Keratinocyte (primary cell): ENCODE measurements around the gene SRPK2. TPM values are rescaled to one million over a fixed set of nuclear protein-coding genes. Genes with fewer than 3 reads are reported as not detected.

Experiments
- DNase-seq: peaks from one replicate; pipeline ENCODE4 v3.0.0-alpha.2; 2011; ENCODE audit warnings: low read depth, missing footprints, low spot score
- FAIRE-seq: peaks from 2 replicates; lab custom pipeline; 2011; peaks lifted over from hg19 to GRCh38; lab: Jason Lieb, UNC
- H2AFZ ChIP-seq: 2 replicates; pipeline ENCODE4 v1.6.0; 2012; ENCODE audit warnings: low read length, control low read depth, inconsistent platforms; ENCODE audit not compliant: control insufficient read depth
- H3K27ac ChIP-seq: 2 replicates; pipeline ENCODE4 v1.5.1; 2011; ENCODE audit warnings: low read length; ENCODE audit not compliant: control insufficient read depth, insufficient read depth
- H3K27me3 ChIP-seq: 3 replicates; pipeline ENCODE4 v1.6.0; 2011; ENCODE audit warnings: low read length; ENCODE audit not compliant: control insufficient read depth, insufficient read depth; ENCODE audit errors: extremely low read depth
- H3K36me3 ChIP-seq, 2 experiments: 2 replicates in 1 of 2; 3 replicates in 1 of 2; pipeline ENCODE4 v1.5.1; 2011; ENCODE audit warnings: low read length in 2 of 2, mild to moderate bottlenecking in 1 of 2; ENCODE audit not compliant: control insufficient read depth in 2 of 2, insufficient read depth in 2 of 2; ENCODE audit errors: extremely low read depth in 1 of 2
- H3K4me1 ChIP-seq: 3 replicates; pipeline ENCODE4 v1.5.1; 2011; ENCODE audit warnings: low read length; ENCODE audit not compliant: control insufficient read depth, insufficient read depth; ENCODE audit errors: extremely low read depth
- H3K4me2 ChIP-seq: 3 replicates; pipeline ENCODE4 v1.6.0; 2011; ENCODE audit warnings: low read depth, low read length; ENCODE audit not compliant: control insufficient read depth, insufficient read depth; ENCODE audit errors: extremely low read depth
- H3K4me3 ChIP-seq, 3 experiments: fragments of 200-600 bp in 1 of 3; sonication (generic) in 1 of 3; 2 replicates in 2 of 3; 3 replicates in 1 of 3; pipeline ENCODE4 v1.5.1; 2011 to 2016; ENCODE audit warnings: low read length in 3 of 3, mild to moderate bottlenecking in 3 of 3, control low read depth in 2 of 3, inconsistent platforms in 1 of 3, low read depth in 1 of 3, mixed read lengths in 1 of 3, mixed run types in 1 of 3, moderate library complexity in 1 of 3; ENCODE audit not compliant: control insufficient read depth in 2 of 3, insufficient read depth in 2 of 3; ENCODE audit errors: extremely low read depth in 1 of 3
- H3K79me2 ChIP-seq: 2 replicates; pipeline ENCODE4 v1.6.0; 2012; ENCODE audit warnings: low read length; ENCODE audit not compliant: control insufficient read depth, insufficient read depth
- H3K9ac ChIP-seq: 3 replicates; pipeline ENCODE4 v1.6.0; 2011; ENCODE audit warnings: low read length; ENCODE audit not compliant: control insufficient read depth, insufficient read depth; ENCODE audit errors: extremely low read depth
- H3K9me1 ChIP-seq: 3 replicates; pipeline ENCODE4 v1.6.0; 2011; ENCODE audit warnings: low read length; ENCODE audit not compliant: control insufficient read depth, insufficient read depth; ENCODE audit errors: extremely low read depth
- H3K9me3 ChIP-seq: 2 replicates; pipeline ENCODE4 v1.5.1; 2012; ENCODE audit warnings: low read depth, low read length; ENCODE audit not compliant: control insufficient read depth
- H4K20me1 ChIP-seq: 3 replicates; pipeline ENCODE4 v1.6.0; 2011; ENCODE audit warnings: low read length; ENCODE audit not compliant: control insufficient read depth, insufficient read depth; ENCODE audit errors: extremely low read depth
- EZH2 ChIP-seq: IDR thresholded peaks from one replicate; pipeline ENCODE4 v1.6.1; 2012; ENCODE audit warnings: inconsistent platforms, mild to moderate bottlenecking, low read length, moderate library complexity
- dilution Hi-C: fragments of 300-500 bp; cut with MboI; formaldehyde crosslinking; loops from one replicate; pipeline ENCODE4 v1.7.0; 2020; ENCODE audit warnings: low sequenced_read_pairs; ENCODE audit not compliant: extremely low pct_ligation_motif_present
- polyA plus RNA-seq, 5 experiments: library from polyadenylated mRNA; depleted of rRNA in 3 of 5; stranded (reverse) in 3 of 5; stranded (forward) in 1 of 5; unstranded in 1 of 5; fragments of >200 nt; gene quantifications; 1 replicate in 1 of 5; 2 replicates in 3 of 5; 3 replicates in 1 of 5; pipeline versions ENCODE4 v1.2.1 to v1.2.3, GENCODE V29; 2011 to 2012; ENCODE audit warnings: missing spikeins in 2 of 5, low read depth in 1 of 5, low replicate concordance in 1 of 5
- TF ChIP-seq, protein P1 (sequence below), 3 experiments: IDR thresholded peaks in 1 of 3; conservative IDR thresholded peaks in 1 of 3; optimal IDR thresholded peaks in 1 of 3; 2 replicates in 2 of 3; 3 replicates in 1 of 3; pipeline versions ENCODE3 to v1.5.1; 2011; ENCODE audit warnings: low read length in 3 of 3, mild to moderate bottlenecking in 3 of 3, moderate library complexity in 2 of 3, control low read depth in 1 of 3, inconsistent platforms in 1 of 3; ENCODE audit not compliant: insufficient read depth in 2 of 3; ENCODE audit errors: extremely low read depth in 1 of 3

The SRPK2 gene
- polyA plus RNA-seq, 1 donor (not counting 4 experiments of a cell fraction or from before 2014, with no cell fraction given): 40.2 TPM

DNA sequence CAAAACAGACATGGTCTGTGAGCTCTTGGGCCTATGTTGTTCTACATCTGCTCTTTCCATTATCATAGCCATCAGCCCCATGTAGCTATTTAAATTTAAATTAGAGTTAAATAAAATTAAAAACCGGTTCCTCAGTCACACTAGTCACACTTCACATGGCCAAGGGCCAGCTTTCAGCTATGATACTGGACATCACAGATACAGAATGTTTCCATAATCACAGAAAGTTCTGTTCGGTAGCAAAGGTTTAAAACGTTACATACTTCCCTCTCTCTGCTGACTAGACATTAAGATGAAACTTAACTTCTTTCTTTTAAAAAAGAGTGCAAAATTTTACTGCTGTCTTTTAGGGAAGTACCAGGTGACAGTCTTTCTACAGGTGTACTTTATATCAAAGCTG is 43.0 kb downstream of the SRPK2 start:
- Histone ChIP-seq H4K20me1 (no peaks in the 10 kb centered on the region), H3K79me2 (peaks cover 75% of the 10 kb centered on the region), H3K4me3 (no peak overlapping the region), H3K4me2 (no peak overlapping the region), H3K27me3 (no peaks in the 10 kb centered on the region), H3K9ac (no peak overlapping the region), H3K27ac (no peak overlapping the region), H3K4me1 (no peaks in the 10 kb centered on the region), H3K9me1 (no peaks in the 10 kb centered on the region), H3K9me3 (no peaks in the 10 kb centered on the region), H3K36me3 (no peaks in the 10 kb centered on the region), H2AFZ (no peak overlapping the region)
- no peak for DNase-seq
- dilution Hi-C loops: no loop called here
- TF ChIP-seq, protein P1, sequence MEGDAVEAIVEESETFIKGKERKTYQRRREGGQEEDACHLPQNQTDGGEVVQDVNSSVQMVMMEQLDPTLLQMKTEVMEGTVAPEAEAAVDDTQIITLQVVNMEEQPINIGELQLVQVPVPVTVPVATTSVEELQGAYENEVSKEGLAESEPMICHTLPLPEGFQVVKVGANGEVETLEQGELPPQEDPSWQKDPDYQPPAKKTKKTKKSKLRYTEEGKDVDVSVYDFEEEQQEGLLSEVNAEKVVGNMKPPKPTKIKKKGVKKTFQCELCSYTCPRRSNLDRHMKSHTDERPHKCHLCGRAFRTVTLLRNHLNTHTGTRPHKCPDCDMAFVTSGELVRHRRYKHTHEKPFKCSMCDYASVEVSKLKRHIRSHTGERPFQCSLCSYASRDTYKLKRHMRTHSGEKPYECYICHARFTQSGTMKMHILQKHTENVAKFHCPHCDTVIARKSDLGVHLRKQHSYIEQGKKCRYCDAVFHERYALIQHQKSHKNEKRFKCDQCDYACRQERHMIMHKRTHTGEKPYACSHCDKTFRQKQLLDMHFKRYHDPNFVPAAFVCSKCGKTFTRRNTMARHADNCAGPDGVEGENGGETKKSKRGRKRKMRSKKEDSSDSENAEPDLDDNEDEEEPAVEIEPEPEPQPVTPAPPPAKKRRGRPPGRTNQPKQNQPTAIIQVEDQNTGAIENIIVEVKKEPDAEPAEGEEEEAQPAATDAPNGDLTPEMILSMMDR (optimal IDR thresholded peaks at IDR 0.05 in 1 of 3, IDR thresholded peaks at IDR 0.05 in 1 of 3, conservative IDR thresholded peaks at IDR 0.05 in 1 of 3; ENCODE audit: extremely low read depth in 1 of 3, insufficient read depth in 2 of 3, low read length in 3 of 3): no peak
- TF ChIP-seq EZH2: no peak
- no peak for FAIRE-seq

DNA sequence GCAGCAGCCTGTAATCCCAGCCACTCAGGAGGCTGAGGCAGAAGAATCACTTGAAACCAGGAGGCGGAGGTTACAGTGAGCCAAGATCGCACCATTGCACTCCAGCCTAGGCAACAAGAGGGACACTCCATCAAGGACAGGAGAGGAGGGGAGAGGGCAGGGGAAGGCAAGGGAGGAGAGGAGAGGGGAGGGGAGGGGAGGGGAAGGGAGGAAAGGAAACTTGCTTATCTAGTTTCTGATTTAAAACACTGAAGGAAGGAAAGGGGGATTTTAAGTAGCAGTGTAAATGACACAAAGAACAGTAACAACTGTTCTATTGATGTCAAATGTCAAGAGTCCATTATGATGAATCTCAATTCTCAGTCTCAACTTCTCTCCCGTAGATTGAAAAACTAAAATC is 43.7 kb downstream of the SRPK2 start:
- H3K9ac ChIP-seq: no peak overlapping the region
- DNase-seq (no peak), FAIRE-seq (no peak)
- peaks cover 73% of the 10 kb centered on the region for H3K79me2 ChIP-seq
- H3K9me1 ChIP-seq: no peaks in the 10 kb centered on the region
- no peak overlapping the region for H3K4me3 ChIP-seq
- H3K27ac ChIP-seq: no peak overlapping the region
- TF ChIP-seq EZH2: no peak
- TF ChIP-seq, protein P1 (optimal IDR thresholded peaks at IDR 0.05 in 1 of 3, IDR thresholded peaks at IDR 0.05 in 1 of 3, conservative IDR thresholded peaks at IDR 0.05 in 1 of 3; ENCODE audit: extremely low read depth in 1 of 3, insufficient read depth in 2 of 3, low read length in 3 of 3): no peak
- H3K4me2 ChIP-seq: no peak overlapping the region
- no peaks in the 10 kb centered on the region for H4K20me1 ChIP-seq
- H3K36me3 ChIP-seq: no peaks in the 10 kb centered on the region
- H3K9me3 ChIP-seq: no peaks in the 10 kb centered on the region
- H3K4me1 ChIP-seq: no peaks in the 10 kb centered on the region
- dilution Hi-C loops: no loop called here
- no peaks in the 10 kb centered on the region for H3K27me3 ChIP-seq
- H2AFZ ChIP-seq: no peak overlapping the region
